ENCODE measurements around the gene FFAR4. TPM values are rescaled to one million over a fixed set of nuclear protein-coding genes. Genes with fewer than 3 reads are reported as not detected.

The FFAR4 gene
- total RNA-seq, 1 donor from 2014 or later, result 0.04 TPM

- peaks cover 42% of the 10 kb centered on the region for H3K27me3 Mint-ChIP-seq (ENCODE audit: insufficient read depth, low read depth)
- H3K27ac Mint-ChIP-seq, result no peak overlapping the region
- no peaks in the 10 kb centered on the region for H3K9me3 ChIP-seq (ENCODE audit: low read depth)
- peak overlapping the region; percentile 95 for H3K4me2 ChIP-seq
- no peak for DNase-seq (ENCODE audit: low spot score)
- H3K79me2 ChIP-seq (ENCODE audit: low read depth), result no peaks in the 10 kb centered on the region
- H3K36me3 ChIP-seq, result no peaks in the 10 kb centered on the region
- H3F3A ChIP-seq (ENCODE audit: low read depth), result peaks cover 6% of the 10 kb centered on the region
- no peak overlapping the region for H2AFZ ChIP-seq (replicated peaks)
- peaks cover 2% of the 10 kb centered on the region for H3K9me3 Mint-ChIP-seq
- H3K4me3 ChIP-seq, result peak overlapping the region; percentile 62
- no peak overlapping the region for H3K27ac ChIP-seq
- H4K20me1 ChIP-seq (ENCODE audit: low read depth), result no peaks in the 10 kb centered on the region
- peaks cover 16% of the 10 kb centered on the region for H3K4me1 Mint-ChIP-seq
- H3K36me3 Mint-ChIP-seq, result no peaks in the 10 kb centered on the region
- H3K27me3 ChIP-seq, result peaks cover 90% of the 10 kb centered on the region
- H3K4me1 ChIP-seq, result peaks cover 11% of the 10 kb centered on the region
- H3K4me3 Mint-ChIP-seq, result peak overlapping the region; percentile 76
- H3K9ac ChIP-seq, result no peak overlapping the region
- TF ChIP-seq CTCF (IDR thresholded peaks at IDR 0.05), result no peak
- no peak for TF ChIP-seq EZH2 (IDR thresholded peaks at IDR 0.05)
- TF ChIP-seq EZH2phosphoT487 (IDR thresholded peaks at IDR 0.05), result peak; percentile 55
Measured at GRCh38 chr10:93601774-93602162, 35.3 kb downstream of the FFAR4 start.

- H3K27ac Mint-ChIP-seq, result no peak overlapping the region
- H2AFZ ChIP-seq (replicated peaks), result no peak overlapping the region
- peaks cover 6% of the 10 kb centered on the region for H3F3A ChIP-seq (ENCODE audit: low read depth)
- H3K9ac ChIP-seq, result no peak overlapping the region
- H3K4me2 ChIP-seq, result no peak overlapping the region
- H3K4me1 Mint-ChIP-seq, result peaks cover 16% of the 10 kb centered on the region
- H3K4me1 ChIP-seq, result peaks cover 11% of the 10 kb centered on the region
- H3K4me3 Mint-ChIP-seq, result no peak overlapping the region
- H3K79me2 ChIP-seq (ENCODE audit: low read depth), result no peaks in the 10 kb centered on the region
- H3K27ac ChIP-seq, result no peak overlapping the region
- H3K27me3 ChIP-seq, result peaks cover 86% of the 10 kb centered on the region
- H3K36me3 ChIP-seq, result no peaks in the 10 kb centered on the region
- no peak for TF ChIP-seq CTCF (IDR thresholded peaks at IDR 0.05)
- no peak for TF ChIP-seq EZH2phosphoT487 (IDR thresholded peaks at IDR 0.05)
- TF ChIP-seq EZH2 (IDR thresholded peaks at IDR 0.05), result no peak
- H3K9me3 Mint-ChIP-seq, result peaks cover 3% of the 10 kb centered on the region
- peaks cover 42% of the 10 kb centered on the region for H3K27me3 Mint-ChIP-seq (ENCODE audit: insufficient read depth, low read depth)
- no peak for DNase-seq (ENCODE audit: low spot score)
- H3K36me3 Mint-ChIP-seq, result no peaks in the 10 kb centered on the region
- H3K4me3 ChIP-seq, result no peak overlapping the region
- H3K9me3 ChIP-seq (ENCODE audit: low read depth), result no peaks in the 10 kb centered on the region
- no peaks in the 10 kb centered on the region for H4K20me1 ChIP-seq (ENCODE audit: low read depth)
Measured at GRCh38 chr10:93603023-93603422, 36.6 kb downstream of the FFAR4 start.

GRCh38 chr10:93604146-93604545, 37.7 kb downstream of the FFAR4 start:
- peaks cover 3% of the 10 kb centered on the region for H3K9me3 Mint-ChIP-seq
- H2AFZ ChIP-seq (replicated peaks), result no peak overlapping the region
- H3K36me3 Mint-ChIP-seq, result no peaks in the 10 kb centered on the region
- H3K4me1 ChIP-seq, result peaks cover 11% of the 10 kb centered on the region
- no peak overlapping the region for H3K9ac ChIP-seq
- no peak overlapping the region for H3K4me3 ChIP-seq
- H3K4me3 Mint-ChIP-seq, result no peak overlapping the region
- no peak overlapping the region for H3K27ac ChIP-seq
- peaks cover 16% of the 10 kb centered on the region for H3K4me1 Mint-ChIP-seq
- H3K27me3 ChIP-seq, result peaks cover 75% of the 10 kb centered on the region
- peaks cover 6% of the 10 kb centered on the region for H3F3A ChIP-seq (ENCODE audit: low read depth)
- H3K27ac Mint-ChIP-seq, result no peak overlapping the region
- H3K9me3 ChIP-seq (ENCODE audit: low read depth), result no peaks in the 10 kb centered on the region
- H3K79me2 ChIP-seq (ENCODE audit: low read depth), result no peaks in the 10 kb centered on the region
- no peaks in the 10 kb centered on the region for H4K20me1 ChIP-seq (ENCODE audit: low read depth)
- no peaks in the 10 kb centered on the region for H3K36me3 ChIP-seq
- no peak overlapping the region for H3K4me2 ChIP-seq
- no peak for DNase-seq (ENCODE audit: low spot score)
- peaks cover 42% of the 10 kb centered on the region for H3K27me3 Mint-ChIP-seq (ENCODE audit: insufficient read depth, low read depth)
- TF ChIP-seq CTCF (IDR thresholded peaks at IDR 0.05) (no peak), EZH2phosphoT487 (IDR thresholded peaks at IDR 0.05) (no peak), EZH2 (IDR thresholded peaks at IDR 0.05) (no peak)
